ENCODE results near the gene HOXC10.

Gene HOXC10

GRCh38 chr12:53981634-53982565 is 3.0 kb upstream of the HOXC10 start:
- H3K36me3 ChIP-seq (replicated peaks; ENCODE audit: low read depth, low read length), result no peaks in the 10 kb centered on the region
- H3K4me3 ChIP-seq (ENCODE audit: low read length), result no peak overlapping the region
- H3K4me2 ChIP-seq (ENCODE audit: low read length), result peak overlapping the region; percentile 78
- H4K20me1 ChIP-seq (ENCODE audit: insufficient read depth, low read length), result no peaks in the 10 kb centered on the region
- TF ChIP-seq EZH2phosphoT487 (IDR thresholded peaks at IDR 0.05; ENCODE audit: low read depth), result no peak
- peak; percentile 44 for TF ChIP-seq CTCF (IDR thresholded peaks at IDR 0.05; ENCODE audit: low read depth, low read length)
- H3K27me3 ChIP-seq (ENCODE audit: low read depth, low read length), result 0 out of 2 replicates have a peak, but pooled peaks cover 5% of the 10 kb centered on the region
- no peaks in the 10 kb centered on the region for H3K9me3 ChIP-seq (ENCODE audit: insufficient read depth, low read length)
- H3K79me2 ChIP-seq (ENCODE audit: low read length), result no peaks in the 10 kb centered on the region
- peaks cover 44% of the 10 kb centered on the region for H3K4me1 ChIP-seq (ENCODE audit: low read length)
- peak overlapping the region; percentile 23; the same call in 1 of the 2 replicates for H3K9ac ChIP-seq (ENCODE audit: low read length)
- H2AFZ ChIP-seq (ENCODE audit: low read depth, low read length), result no peak overlapping the region
- H3K27ac ChIP-seq (ENCODE audit: low read length), result peak overlapping the region; percentile 24; the same call in 1 of the 2 replicates

GRCh38 chr12:53982648-53983567 is 2.0 kb upstream of the HOXC10 start:
- Histone ChIP-seq H3K9ac (ENCODE audit: low read length) (no peak overlapping the region), H4K20me1 (ENCODE audit: insufficient read depth, low read length) (no peaks in the 10 kb centered on the region), H3K4me3 (ENCODE audit: low read length) (no peak overlapping the region), H3K9me3 (ENCODE audit: insufficient read depth, low read length) (no peaks in the 10 kb centered on the region), H2AFZ (ENCODE audit: low read depth, low read length) (no peak overlapping the region), H3K27me3 (ENCODE audit: low read depth, low read length) (no peaks in the 10 kb centered on the region), H3K4me1 (ENCODE audit: low read length) (peaks cover 50% of the 10 kb centered on the region), H3K36me3 (replicated peaks; ENCODE audit: low read depth, low read length) (no peaks in the 10 kb centered on the region), H3K4me2 (ENCODE audit: low read length) (0 out of 2 replicates have a peak overlapping the region, but pooled peaks have one; percentile 85), H3K79me2 (ENCODE audit: low read length) (no peaks in the 10 kb centered on the region), H3K27ac (ENCODE audit: low read length) (no peak overlapping the region)
- TF ChIP-seq EZH2phosphoT487 (IDR thresholded peaks at IDR 0.05; ENCODE audit: low read depth), result no peak
- TF ChIP-seq CTCF (IDR thresholded peaks at IDR 0.05; ENCODE audit: low read depth, low read length), result no peak

GRCh38 chr12:53983568-53983949 is 1.4 kb upstream of the HOXC10 start:
- H3K9ac ChIP-seq (ENCODE audit: low read length), result no peak overlapping the region

More at GRCh38 chr12:53983568-53983949, 1.4 kb upstream of the HOXC10 start:
- Histone ChIP-seq H4K20me1 (ENCODE audit: insufficient read depth, low read length) (no peaks in the 10 kb centered on the region), H3K4me3 (ENCODE audit: low read length) (peak overlapping the region; percentile 77), H3K27ac (ENCODE audit: low read length) (no peak overlapping the region), H3K79me2 (ENCODE audit: low read length) (no peaks in the 10 kb centered on the region), H3K36me3 (replicated peaks; ENCODE audit: low read depth, low read length) (no peaks in the 10 kb centered on the region), H2AFZ (ENCODE audit: low read depth, low read length) (no peak overlapping the region), H3K27me3 (ENCODE audit: low read depth, low read length) (no peaks in the 10 kb centered on the region), H3K4me2 (ENCODE audit: low read length) (peak overlapping the region; percentile 85), H3K9me3 (ENCODE audit: insufficient read depth, low read length) (no peaks in the 10 kb centered on the region), H3K4me1 (ENCODE audit: low read length) (peaks cover 54% of the 10 kb centered on the region)
- TF ChIP-seq EZH2phosphoT487 (IDR thresholded peaks at IDR 0.05; ENCODE audit: low read depth) (no peak), CTCF (IDR thresholded peaks at IDR 0.05; ENCODE audit: low read depth, low read length) (no peak)
